NCI-H460 (cell line): ENCODE results near the gene POU2AF1. TPM values are rescaled to one million over a fixed set of nuclear protein-coding genes. Genes with fewer than 3 reads are reported as not detected.

Experiments used
- DNase-seq: peaks from one replicate; pipeline ENCODE4 v3.0.0-alpha.2; 2016; ENCODE audit warnings: low read depth; ENCODE audit errors: extremely low read depth
- polyA plus RNA-seq: library from polyadenylated mRNA; depleted of rRNA; stranded (reverse); fragments of >200 nt; gene quantifications from 2 replicates; pipeline ENCODE4 v1.2.3, GENCODE V29; 2014; cell fraction: nucleus; rRNA removed
- total RNA-seq: library from RNA; depleted of rRNA; stranded (reverse); fragments of >200 nt; shearing (Covaris generic); gene quantifications from 2 replicates; pipeline ENCODE4 v1.2.3, GENCODE V29; 2014; rRNA removed

POU2AF1 gene, protein sequence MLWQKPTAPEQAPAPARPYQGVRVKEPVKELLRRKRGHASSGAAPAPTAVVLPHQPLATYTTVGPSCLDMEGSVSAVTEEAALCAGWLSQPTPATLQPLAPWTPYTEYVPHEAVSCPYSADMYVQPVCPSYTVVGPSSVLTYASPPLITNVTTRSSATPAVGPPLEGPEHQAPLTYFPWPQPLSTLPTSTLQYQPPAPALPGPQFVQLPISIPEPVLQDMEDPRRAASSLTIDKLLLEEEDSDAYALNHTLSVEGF
- total RNA-seq: not detected in 2 replicates
- not detected in 2 replicates for polyA plus RNA-seq

DNA sequence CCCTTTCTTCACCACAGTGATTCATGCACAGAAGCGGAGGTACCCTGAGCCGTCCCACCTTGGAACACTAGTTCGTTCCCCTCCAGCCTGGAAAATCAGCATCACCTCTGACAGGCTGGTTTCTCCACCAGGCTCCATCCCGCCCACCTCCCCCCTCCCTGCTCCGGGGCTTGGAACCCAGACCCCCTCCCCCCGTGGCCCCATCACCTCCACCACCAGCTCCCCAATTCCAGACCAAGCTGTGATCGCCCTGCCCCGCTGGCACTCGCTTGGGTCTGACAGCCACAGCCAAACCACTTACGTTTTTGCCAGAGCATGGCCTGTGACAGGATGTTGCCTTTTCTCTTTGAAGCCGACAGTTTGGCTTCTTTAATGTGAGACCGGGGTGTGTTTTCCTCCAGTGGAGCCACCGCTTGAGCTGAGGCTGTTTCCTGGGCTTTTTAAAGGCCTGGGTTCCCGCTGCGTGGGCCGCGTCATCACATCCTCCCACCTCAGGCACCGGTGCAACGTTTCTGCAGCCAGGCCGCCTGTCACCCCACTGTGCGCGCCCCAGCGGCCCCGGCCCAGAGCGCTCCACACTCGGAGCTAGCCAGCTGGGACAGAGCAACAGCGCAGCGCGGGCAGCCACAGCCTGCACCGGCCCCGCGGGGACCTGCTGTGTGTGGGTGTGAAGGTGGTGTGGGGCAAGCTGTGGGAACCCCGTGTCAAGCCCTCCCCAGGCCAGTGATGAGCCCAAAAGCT is at the start of gene POU2AF1:
POU2AF1 (minus strand) TSS at position 415 of the 741 bp plus-strand sequence; CDS start at position 317, 98 bp downstream.
- DNase-seq: no peak

DNA sequence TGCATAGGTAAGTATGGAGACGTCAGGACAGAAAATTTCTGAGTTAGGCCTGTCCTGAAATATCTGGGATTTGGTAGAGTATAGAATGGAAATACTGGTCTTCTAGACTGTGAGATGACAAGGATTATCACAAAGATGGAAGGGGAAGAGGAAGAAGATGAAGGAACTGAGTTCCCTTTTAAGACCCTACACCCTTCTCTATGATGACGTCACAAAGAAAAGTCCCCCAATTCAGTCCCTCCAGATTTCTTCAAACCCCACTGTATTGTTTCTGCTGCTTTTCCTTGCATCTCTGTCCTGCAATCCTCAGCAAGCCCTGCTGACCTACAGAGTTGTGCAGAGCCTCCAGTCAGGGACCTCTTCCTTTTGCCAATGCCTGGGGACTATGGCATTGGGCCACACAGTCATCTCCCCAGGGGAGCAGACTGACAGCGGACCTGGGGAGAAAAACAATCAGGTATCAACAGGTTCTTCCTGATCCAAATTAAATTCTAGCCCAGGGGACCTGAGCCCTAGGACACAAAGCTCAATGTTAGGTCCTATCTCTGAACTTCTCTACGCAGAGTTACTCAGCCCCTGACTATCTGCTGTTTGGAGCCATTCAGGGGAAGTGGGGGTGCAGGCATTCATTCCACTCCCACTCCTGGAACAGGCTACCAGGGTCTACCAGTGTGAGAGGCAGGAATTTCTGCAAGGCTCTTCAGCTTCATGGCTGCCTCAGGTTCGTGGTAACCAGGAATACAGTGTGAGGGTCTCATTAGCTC is 49.2 kb upstream of the POU2AF1 start:
- DNase-seq: no peak

DNA sequence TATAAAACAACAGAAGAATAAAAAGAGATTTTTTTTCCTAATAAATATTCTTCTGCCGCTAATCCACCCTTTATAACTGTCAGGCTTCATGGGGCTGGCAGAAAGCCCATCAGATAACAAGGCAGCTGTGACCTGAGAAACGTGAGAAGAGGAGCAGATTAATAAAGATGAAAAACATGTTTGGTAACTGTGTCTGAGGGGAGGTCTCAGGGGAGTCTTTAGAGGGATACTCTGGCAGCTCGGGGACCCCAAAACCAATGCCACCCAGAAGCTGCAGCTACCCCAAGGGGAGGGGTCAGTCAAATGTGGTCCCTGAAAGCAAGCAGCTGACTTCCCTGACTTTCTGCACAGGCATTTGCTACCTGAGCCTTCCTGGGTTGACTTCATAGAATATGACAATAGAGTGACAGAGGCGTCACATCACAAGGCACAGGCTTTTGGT is 48.4 kb upstream of the POU2AF1 start:
- DNase-seq: no peak

GRCh38 chr11:111426617-111427016 is 47.5 kb upstream of the POU2AF1 start:
- DNase-seq: no peak

GRCh38 chr11:111423250-111423615 is 44.2 kb upstream of the POU2AF1 start:
- no peak for DNase-seq

DNA sequence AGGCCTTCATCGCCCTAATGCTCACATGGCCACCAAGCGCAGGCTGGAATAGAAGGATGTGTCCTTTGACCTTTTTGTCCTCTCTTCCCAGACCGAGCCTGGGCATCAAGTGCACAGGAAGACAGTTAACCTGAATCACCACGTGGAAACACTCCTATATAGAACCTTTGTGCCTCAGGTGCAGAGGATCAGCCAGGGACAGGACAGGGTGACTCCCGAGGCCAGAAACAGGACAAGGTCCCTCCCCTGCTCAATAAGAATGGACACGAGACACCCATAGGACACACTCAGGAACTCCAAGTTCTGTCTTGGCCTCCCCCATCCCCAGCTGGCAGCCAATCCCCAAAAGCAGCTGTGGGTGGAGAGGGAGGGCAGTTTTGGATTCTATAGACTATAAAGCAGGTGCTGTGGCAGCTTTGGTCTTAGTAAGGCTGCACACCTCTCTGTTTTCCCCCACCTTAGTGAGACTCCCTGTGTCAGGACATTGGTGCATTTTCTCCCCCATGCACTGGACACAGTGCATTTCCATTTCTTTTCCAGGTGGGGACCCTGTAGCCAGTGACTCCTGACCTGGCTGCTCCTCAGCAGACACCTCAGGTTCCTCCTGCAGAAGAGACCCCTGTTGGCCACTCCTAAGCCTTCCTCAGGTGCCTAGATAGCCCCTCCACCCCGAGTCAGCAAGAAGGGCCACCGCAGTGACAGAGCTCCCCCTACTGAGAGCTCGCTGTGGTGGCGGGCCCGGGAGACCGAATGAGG is 43.6 kb upstream of the POU2AF1 start:
- DNase-seq: peak; percentile 12

DNA sequence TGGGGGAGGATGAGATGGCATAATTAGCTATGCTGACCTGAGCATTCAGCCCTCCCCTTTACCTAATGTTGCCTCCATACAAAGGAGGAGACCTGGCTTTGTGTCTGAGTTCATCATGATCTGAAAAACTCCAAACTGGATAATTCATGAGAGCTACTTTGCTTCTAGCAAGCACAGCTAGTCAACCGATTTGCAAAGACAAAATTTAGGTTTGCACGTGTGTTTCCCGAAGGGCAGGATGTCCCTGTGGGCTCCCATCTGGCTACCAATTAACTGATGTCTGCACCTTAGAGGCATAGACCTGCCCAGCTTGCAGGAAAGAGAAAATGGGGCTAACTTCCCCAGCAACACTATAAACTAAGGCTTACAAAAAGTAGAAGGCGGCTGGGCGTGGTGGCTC is 42.2 kb upstream of the POU2AF1 start:
- no peak for DNase-seq

- no peak for DNase-seq
Observed at GRCh38 chr11:111419641-111420327, 40.7 kb upstream of the POU2AF1 start.

GRCh38 chr11:111419181-111419580 is 40.1 kb upstream of the POU2AF1 start:
- DNase-seq: no peak

- no peak for DNase-seq
Observed at GRCh38 chr11:111418436-111418787, 39.3 kb upstream of the POU2AF1 start.

DNA sequence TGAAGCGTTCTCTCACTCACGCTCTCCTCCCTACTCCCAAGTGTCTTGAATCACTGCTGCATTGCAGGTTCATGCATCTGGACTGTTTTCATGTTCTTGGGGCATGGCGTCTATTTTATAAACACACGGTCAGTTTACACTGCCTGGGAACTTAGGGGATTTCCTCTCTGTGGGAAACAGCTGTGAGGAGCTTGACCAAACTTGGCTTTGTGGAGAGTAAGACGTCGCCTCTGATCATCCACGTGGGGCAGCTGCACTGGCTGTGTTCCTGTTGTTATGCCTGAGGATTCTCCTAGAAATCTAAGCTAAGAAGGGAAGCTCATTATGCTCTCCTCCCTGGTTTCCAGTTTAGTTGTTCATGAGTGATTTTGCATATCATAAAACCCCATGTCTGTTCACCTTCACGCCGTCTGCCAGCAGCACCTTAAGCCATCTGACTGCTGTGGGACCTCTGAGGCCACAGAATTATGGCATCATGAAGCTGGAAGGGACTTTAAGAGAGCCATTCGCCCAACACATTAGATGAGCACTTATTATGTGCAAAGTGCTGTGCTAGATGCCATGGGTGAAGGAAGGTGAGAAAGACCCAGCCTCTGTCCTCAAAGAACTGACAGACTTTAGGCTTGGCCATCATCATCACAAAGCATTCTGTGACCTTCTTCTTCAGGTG is 38.8 kb upstream of the POU2AF1 start:
- no peak for DNase-seq

GRCh38 chr11:111417011-111417765 is 38.1 kb upstream of the POU2AF1 start:
- DNase-seq: no peak

GRCh38 chr11:111416231-111416960 is 37.3 kb upstream of the POU2AF1 start:
- no peak for DNase-seq

DNA sequence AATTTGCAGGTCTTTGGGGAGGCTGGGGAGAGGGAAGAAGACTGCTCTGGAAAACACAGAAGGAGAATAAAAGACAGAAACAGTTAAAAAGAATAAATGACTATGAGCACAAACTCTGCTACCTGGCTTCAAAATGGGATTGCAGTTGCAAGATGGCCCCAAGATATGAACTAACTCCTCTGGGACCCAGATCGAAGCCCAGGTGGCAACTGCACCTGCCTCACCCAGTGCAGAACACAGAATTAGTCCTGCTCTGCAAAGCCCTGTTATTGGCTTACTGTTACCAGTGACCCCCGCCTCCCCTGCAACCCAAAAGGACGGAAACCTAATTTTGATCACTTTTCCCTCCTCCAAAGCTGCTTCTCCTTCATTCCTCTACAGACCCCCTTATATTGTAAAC is 35.9 kb upstream of the POU2AF1 start:
- DNase-seq: no peak

DNA sequence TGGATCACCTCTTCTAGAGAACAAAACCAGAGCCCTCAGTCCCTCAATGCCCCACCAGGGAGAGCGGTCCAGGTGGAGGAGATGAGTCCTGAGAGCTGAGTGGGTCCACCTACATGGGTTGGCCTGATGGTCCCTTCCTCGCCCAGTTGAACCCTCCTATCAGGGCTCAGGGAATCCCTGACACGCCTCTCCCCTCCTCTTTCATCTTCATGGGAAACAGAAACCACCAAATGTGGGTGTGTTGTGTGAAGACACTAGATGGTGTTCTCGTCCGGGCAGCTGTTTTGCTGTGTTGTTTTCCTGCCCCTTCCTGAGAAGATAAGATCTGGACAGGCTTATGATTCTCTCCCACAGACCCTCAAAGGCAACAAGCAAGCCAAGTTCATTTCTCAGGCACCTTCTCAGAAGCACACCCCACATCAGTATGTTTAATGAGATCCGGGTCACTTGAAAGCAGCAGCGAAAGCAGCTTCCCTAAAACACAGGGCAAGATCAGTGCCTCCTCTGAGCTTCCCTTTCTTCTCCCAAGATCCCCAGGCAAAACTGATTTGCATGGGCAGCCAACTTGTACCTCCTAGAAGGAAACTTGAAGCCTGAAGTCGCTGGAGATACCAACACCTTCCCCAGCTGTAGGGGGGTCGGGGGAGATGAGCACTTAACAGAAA is 35.3 kb upstream of the POU2AF1 start:
- no peak for DNase-seq

DNA sequence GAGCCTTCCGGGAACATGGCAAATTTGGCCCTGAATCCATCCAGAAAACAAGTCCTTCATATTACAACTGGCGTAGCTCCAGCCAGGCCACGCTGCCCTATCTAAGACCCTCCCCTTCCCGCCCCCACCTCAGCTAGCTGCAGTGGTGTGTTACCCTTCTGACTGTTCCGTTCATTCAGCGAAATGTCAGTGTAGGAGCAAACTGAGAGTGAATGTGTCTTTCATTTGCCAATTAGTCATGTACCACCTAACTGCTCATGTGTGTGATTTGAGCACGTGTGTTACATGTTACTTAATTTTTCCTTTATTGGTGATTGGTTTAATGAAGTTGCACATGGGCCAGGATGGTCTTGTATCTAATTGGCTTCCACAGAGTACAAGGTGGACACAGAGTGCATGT is 34.8 kb upstream of the POU2AF1 start:
- no peak for DNase-seq

DNA sequence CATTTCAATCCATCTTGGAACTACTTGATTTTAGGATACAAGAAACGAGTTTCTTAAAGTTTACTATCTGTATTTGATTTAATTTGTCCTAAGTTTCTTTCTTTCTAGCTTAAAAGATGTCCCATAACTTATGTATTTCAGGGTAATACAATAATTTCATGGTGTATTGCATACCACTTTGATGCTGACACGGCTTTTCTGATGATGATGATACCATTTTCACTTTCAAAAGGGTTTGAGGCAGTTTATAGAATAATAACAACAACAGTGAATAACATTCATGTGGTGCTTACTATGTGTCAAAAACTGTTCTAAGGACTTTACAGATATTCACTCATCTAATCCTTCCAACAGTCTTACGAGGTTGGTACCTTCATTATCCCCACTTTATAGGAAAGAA is 33.2 kb upstream of the POU2AF1 start:
- no peak for DNase-seq

- DNase-seq: no peak
Observed at GRCh38 chr11:111411456-111411855, 32.4 kb upstream of the POU2AF1 start.
